ENCODE results near the gene MARK2.

MARK2 gene

GRCh38 chr11:63937713-63938478, 99.0 kb downstream of the MARK2 start:
- no peak for DNase-seq

DNA sequence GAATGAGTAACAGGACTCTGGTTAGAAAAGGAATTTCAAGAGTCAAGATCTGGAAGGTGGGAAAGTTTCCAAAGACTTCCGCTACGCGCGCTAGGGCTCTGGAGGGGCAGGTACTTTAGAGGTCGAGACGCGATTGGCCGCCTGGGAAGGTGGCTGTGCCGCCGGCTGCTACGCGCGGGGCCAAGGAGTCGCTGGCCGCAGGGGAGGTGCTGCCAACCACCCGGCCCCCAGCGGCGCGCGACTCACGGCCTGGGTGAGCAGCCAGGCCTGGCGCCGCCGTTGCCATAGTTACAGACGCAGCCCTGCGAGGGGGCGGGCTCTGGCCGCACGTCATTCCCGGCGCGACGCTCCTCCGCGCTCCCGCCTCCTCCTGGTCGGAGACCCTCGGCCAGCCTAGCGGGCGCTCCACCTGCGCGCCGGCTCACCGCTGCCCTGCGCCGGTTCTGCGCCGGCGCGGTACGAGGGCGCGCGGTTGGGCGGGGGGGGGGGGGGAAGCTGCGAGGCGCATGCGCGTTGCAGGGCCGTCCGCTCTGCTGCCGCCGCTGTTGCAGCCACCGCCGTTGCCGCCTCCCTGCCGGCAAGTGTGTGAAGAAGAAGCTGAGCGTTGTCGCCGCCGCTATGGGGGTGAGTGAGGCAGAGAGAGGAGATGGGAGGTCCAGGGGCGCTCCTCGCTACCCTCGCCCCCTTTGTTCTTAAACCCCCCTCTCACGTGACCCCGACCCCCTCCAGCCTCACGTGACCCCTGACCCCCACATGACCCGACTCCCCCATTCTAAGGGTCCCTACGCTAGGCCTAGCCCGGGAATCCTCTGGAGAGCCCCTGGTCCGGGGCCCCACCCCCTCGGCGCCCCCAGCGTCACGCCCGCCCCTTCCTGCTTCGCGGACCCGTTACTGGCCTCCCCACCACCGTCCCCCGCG, 99.8 kb downstream of the MARK2 start, which contains the start of gene NAA40:
NAA40 (plus strand) TSS at position 524 of the 918 bp plus-strand sequence; CDS start at position 619, 95 bp downstream.
- DNase-seq, result peak; percentile 99

DNA sequence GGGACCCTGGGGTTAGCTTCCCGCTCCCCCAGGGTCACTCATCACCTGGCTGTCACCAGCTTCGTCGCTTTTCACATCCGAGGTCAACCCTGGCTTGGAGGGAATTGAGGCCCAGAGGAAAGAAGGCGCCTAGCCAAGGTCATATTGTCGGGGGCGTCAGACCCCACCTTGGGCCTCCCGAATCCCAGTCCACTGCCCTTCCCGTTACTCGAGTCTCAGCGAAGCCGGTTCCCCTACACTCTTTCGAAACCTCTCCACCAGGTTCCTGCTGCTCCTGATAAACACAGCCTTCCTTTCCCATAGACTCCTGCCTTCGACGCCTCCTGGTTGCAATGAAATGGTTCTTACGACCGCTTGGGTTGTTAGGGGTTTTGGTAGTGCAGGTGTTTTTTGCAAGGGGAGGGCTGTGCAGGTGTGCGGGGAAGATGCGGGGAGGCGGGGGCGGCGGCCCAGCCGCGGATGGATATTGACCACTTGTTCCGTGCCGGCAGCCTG, 100.5 kb downstream of the MARK2 start:
- peak; percentile 35 for DNase-seq

GRCh38 chr11:63940786-63941185, 101.9 kb downstream of the MARK2 start:
- no peak for DNase-seq

- no peak for DNase-seq
These were observed 103.0 kb downstream of the MARK2 start for GRCh38 chr11:63941901-63942300.

GRCh38 chr11:63942803-63943202, 103.9 kb downstream of the MARK2 start:
- no peak for DNase-seq

DNA sequence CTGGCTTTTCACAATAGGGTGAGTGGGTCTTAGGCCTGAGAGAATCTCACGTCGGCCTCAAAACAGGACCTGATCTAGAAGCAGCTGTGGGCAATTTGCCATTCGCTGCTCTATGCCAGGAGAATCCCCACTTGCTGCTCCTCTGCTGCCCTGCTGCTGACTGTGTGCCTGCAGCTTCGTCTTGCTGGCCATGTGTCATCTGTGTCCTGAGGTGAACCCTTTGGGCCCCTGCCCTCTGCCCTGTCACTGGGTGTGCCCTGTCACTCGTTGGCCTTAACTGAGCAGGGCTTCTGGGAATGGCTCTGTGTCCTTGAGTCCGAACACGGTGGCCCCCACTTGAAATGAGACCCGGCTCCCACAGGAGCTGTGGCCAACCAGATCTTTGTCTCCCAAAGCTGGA, 106.1 kb downstream of the MARK2 start:
- no peak for DNase-seq

- DNase-seq, result peak; percentile 80
These were observed 106.7 kb downstream of the MARK2 start for GRCh38 chr11:63945477-63946163.

GRCh38 chr11:63951779-63952536, 113.0 kb downstream of the MARK2 start:
- DNase-seq, result no peak

GRCh38 chr11:63952570-63952969, 113.7 kb downstream of the MARK2 start:
- DNase-seq, result no peak

- DNase-seq, result no peak
These were observed 119.1 kb downstream of the MARK2 start for GRCh38 chr11:63958008-63958407.

Data from retina (tissue), 1 donor.